Heart left ventricle (tissue), 13 donors: Measurements from ENCODE around the gene KCNJ4.

Experiments used
- CTCF ChIP-seq, 12 donors: fragments of 200-600 bp; sonication (generic) in 4 of 12; IDR thresholded peaks; one replicate each; pipeline versions ENCODE4 v1.5.0 to v1.8.0; 2018 to 2022; ENCODE audit warnings: antibody characterized with exemption in 12 of 12, mild to moderate bottlenecking in 5 of 12
- POLR2A ChIP-seq, 2 donors: fragments of 450-650 bp; IDR thresholded peaks; one replicate each; pipeline ENCODE4 v1.6.1; 2017; ENCODE audit warnings: antibody characterized with exemption in 2 of 2, mild to moderate bottlenecking in 2 of 2, moderate library complexity in 2 of 2
- donor health status: ischemic (EF 13 %, LVEDD 7.1; RV severe dilation, severe dysfunction).
- donor health status: DM: no; HTN: yes; CAD: no.
- donor health status: DM: no; HTN: no; CAD: no.
- donor health status: ischemic (EF 25% LVEDD 6.9; RV normal size, moderate dysfunction).
- donor health status: ischemic (EF 25% LVEDD 5.7; RV mildly dilated, moderate dysfunction).
- donor health status: ischemic (EF 35%, LVEDD 5.7; RV mildly dilated, moderate dysfunction).
- donor health status: nonischemic (EF 11% LVEDD 7.7; RV severe dilation, severe dysfunction).
- donor health status: DM: yes; HTN: yes; CAD: no.
- donor health status: PGD.
- donor health status: ischemic (EF 29% LVEDD 5.4; RV normal size, mild dysfunction).
- donor health status: nonischemic (EF 23%, LVEDD 6.1; RV moderate dilation, normal function).

DNA sequence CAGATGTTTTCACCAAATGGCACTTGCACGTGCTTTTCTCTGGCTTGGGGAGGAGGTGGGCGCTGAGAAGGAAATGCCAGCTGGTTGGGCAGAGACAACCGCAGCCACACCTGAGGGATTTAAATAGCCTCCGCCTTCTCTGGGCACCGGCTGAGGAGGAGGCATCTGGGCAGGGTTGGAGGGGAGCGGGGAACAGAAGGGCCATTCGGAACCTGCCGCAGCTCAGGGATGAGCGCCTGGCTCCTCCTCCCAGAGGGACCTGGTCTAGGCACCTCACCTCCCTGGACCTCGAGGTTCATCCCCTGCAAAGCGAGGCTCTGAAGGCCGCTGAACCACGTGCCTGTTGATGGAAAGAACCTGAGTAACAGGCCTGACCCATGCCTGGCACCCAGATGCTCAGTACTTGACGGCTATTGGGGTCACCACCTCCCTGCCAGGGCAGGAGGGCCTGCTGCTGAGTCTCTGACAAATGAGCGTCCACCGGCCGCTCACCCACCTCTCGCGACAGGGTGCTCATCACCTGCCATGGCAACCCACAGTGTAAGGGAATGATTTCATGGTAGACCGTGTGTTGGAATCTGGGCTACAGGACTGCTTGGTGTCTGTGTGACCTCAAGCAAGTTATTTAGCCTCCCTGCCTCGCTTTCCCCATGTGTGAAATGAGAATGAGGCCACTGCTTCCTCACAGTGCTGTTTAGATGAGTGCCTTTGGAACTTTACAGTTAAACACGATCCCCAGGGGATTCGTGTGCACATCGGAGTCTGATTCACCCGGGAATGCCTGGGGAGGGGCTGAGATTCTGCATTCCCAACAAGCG lies 10.9 kb upstream of the KCNJ4 start:
- TF ChIP-seq POLR2A (IDR thresholded peaks at IDR 0.05) (no peak), CTCF (IDR thresholded peaks at IDR 0.05) (no peak)
